Astrocyte of the spinal cord (primary cell): Measurements from ENCODE around the gene SLC52A3.

Experiments used
- DNase-seq: peaks from one replicate; pipeline ENCODE4 v3.0.0; 2011; ENCODE audit warnings: low read depth, low spot score
- H3K4me3 ChIP-seq: 2 replicates; pipeline ENCODE4 v1.5.1; 2011; ENCODE audit warnings: low read depth, mild to moderate bottlenecking, low read length, moderate library complexity
- in situ Hi-C: cut with HindIII; loops from 2 replicates; pipeline ENCODE4 v1.10.0; 2017; ENCODE audit warnings: low sequenced_read_pairs
- TF ChIP-seq, protein P1 (sequence below): IDR thresholded peaks from 2 replicates; pipeline ENCODE4 v1.5.1; 2012; ENCODE audit warnings: low read depth, mild to moderate bottlenecking, low read length, inconsistent platforms

Gene SLC52A3

DNA sequence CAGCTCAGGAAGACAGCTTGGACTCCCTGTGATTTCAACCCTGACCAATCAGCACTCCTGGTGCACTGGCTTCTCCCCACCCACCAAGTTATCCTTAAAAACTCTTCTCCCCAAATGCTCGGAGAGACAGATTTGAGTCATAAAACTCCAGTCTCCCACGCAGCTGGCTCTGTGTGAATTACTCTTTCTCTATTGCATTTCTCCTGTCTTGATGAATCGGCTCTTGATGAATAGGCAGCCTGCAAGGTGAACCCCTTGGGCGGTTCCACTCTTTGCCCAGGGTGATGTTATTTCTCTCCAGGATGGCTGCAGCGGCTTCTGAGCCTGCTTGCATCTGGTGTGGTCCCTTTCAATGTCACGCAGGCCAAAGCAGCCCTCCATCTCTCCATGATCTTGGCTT lies 12.4 kb downstream of the SLC52A3 start:
- TF ChIP-seq, protein P1, sequence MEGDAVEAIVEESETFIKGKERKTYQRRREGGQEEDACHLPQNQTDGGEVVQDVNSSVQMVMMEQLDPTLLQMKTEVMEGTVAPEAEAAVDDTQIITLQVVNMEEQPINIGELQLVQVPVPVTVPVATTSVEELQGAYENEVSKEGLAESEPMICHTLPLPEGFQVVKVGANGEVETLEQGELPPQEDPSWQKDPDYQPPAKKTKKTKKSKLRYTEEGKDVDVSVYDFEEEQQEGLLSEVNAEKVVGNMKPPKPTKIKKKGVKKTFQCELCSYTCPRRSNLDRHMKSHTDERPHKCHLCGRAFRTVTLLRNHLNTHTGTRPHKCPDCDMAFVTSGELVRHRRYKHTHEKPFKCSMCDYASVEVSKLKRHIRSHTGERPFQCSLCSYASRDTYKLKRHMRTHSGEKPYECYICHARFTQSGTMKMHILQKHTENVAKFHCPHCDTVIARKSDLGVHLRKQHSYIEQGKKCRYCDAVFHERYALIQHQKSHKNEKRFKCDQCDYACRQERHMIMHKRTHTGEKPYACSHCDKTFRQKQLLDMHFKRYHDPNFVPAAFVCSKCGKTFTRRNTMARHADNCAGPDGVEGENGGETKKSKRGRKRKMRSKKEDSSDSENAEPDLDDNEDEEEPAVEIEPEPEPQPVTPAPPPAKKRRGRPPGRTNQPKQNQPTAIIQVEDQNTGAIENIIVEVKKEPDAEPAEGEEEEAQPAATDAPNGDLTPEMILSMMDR, result no peak
- DNase-seq, result no peak
- in situ Hi-C loops, result no loop called here
- no peak overlapping the region for H3K4me3 ChIP-seq

DNA sequence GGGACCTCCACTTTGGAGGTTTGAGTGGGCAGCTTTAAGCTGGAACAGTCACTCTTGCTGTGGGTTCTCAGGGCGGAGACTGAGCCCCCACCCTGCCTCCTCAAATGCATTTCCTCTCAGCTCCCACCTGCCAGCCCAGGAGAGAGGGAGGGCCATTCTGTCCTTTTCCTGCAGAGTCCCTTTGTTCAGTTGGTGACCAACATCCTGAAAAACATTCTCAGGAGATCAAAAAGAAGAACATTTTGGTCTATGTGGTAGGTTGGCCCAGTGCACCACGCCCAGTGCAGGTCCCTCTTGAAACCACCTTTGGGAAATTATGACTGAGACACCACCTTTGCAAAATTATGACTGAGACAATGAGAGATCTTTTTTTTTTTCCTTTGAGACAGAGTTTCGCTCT lies 13.4 kb downstream of the SLC52A3 start:
- H3K4me3 ChIP-seq, result no peak overlapping the region
- TF ChIP-seq, protein P1, result no peak
- no peak for DNase-seq
- in situ Hi-C loops, result no loop called here

DNA sequence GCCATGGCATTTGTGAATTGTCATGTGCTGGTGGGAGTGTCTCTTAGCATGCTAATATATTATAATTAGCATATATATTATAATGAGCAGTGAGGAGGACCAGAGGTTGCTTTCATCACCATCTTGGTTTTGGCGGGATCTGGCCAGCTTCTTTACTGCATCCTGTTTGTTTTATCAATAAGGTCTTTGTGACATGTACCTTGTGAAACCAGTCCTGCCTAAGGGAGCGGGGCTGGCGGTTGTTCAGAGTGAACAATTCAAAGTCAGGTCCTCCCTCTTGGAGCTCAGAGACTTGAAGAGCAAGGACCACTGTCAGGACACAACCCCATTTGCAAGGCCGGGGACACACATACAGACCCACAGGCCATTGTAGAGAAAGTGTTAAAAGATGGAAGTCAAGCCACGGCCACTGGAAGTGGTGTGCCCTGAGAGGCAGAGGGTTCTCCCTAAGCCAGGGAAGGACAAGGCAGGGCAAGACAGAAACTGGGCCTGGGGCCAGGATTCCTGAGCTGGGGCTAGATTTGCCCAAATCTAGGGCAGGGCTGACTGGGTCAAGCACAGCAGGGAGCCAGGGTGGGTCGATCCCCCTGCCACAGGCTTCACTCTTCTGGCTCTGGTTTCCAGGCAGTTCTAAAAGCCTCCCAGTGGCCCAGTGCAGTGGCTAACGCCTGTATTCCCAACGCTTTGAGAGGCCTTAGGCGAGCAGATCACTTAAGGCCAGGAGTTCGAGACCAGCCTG lies 14.2 kb downstream of the SLC52A3 start:
- H3K4me3 ChIP-seq, result no peak overlapping the region
- in situ Hi-C loops, result no loop called here
- DNase-seq, result no peak
- TF ChIP-seq, protein P1, result no peak

DNA sequence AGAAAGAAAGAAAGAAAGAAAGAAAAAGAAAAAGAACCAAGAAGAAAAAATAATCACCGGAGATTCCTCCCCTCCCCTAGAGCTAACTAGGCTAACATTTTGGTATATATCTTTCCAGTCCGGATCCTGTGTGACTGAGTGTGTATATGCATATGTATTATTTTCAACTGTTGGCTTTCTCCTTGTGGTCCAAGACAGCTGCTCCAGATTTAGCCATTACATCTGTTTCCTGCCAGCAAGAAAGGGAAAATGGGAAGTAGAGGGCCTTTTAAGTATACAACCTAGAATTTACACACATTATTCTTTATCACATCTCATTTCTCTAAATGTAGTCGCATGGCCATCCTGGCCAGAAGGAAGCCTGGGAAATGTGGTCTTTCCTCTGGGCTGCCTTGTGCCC lies 15.2 kb downstream of the SLC52A3 start:
- TF ChIP-seq, protein P1, result no peak
- in situ Hi-C loops, result no loop called here
- no peak for DNase-seq
- no peak overlapping the region for H3K4me3 ChIP-seq

DNA sequence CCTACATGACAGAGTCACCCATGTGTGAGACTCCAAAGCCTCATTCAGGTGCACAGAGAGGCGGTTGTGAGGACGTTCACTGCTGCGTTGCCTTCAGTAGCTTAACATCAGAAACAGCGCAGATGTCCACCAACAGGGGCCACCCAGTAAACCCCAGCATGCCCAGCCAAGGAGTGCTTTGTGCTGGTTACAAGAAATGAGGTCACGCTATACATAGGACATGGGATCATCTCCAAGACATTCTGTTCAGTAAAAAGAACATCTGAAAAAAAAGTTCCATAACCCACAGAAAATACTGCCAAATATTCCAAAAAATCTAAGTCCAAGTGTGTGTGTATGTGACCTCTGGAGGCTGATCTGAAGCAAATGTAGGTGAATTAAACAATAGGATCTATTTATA lies 16.0 kb downstream of the SLC52A3 start:
- DNase-seq, result no peak
- in situ Hi-C loops, result no loop called here
- TF ChIP-seq, protein P1, result no peak
- H3K4me3 ChIP-seq, result no peak overlapping the region

DNA sequence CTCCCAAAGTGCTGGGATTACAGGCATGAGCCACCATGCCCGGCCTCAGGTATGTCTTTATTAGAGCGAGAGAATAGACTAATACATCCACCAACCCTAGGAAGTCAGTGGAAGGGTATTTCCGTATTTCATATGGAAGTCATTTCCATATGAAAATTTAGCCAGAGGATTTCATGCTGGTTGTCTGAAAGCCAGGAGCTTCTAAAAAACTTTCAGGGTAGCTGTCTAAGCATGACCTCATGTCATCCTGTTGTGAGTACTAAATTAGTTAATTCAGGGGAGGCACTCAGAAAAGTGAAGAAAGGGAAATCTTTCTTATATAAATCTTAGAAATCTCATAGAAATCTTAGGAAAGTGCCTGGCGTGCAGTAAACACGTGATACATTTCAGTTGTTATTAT lies 16.5 kb downstream of the SLC52A3 start:
- H3K4me3 ChIP-seq, result no peak overlapping the region
- DNase-seq, result no peak
- TF ChIP-seq, protein P1, result no peak
- in situ Hi-C loops, result no loop called here
